Astrocyte of the spinal cord (primary cell): ENCODE data around the gene KIRREL2.
"Not testable (repeated sequence)": the region's sequence is repeated elsewhere in the genome, so short reads cannot be mapped to it uniquely, and the experiment has no call there.

Experiments
- DNase-seq: peaks from one replicate; pipeline ENCODE4 v3.0.0; 2011; ENCODE audit warnings: low read depth, low spot score
- H3K4me3 ChIP-seq: 2 replicates; pipeline ENCODE4 v1.5.1; 2011; ENCODE audit warnings: low read depth, mild to moderate bottlenecking, low read length, moderate library complexity
- in situ Hi-C: cut with HindIII; loops from 2 replicates; pipeline ENCODE4 v1.10.0; 2017; ENCODE audit warnings: low sequenced_read_pairs
- TF ChIP-seq, protein P1 (sequence below): IDR thresholded peaks from 2 replicates; pipeline ENCODE4 v1.5.1; 2012; ENCODE audit warnings: low read depth, mild to moderate bottlenecking, low read length, inconsistent platforms

KIRREL2 gene

DNA sequence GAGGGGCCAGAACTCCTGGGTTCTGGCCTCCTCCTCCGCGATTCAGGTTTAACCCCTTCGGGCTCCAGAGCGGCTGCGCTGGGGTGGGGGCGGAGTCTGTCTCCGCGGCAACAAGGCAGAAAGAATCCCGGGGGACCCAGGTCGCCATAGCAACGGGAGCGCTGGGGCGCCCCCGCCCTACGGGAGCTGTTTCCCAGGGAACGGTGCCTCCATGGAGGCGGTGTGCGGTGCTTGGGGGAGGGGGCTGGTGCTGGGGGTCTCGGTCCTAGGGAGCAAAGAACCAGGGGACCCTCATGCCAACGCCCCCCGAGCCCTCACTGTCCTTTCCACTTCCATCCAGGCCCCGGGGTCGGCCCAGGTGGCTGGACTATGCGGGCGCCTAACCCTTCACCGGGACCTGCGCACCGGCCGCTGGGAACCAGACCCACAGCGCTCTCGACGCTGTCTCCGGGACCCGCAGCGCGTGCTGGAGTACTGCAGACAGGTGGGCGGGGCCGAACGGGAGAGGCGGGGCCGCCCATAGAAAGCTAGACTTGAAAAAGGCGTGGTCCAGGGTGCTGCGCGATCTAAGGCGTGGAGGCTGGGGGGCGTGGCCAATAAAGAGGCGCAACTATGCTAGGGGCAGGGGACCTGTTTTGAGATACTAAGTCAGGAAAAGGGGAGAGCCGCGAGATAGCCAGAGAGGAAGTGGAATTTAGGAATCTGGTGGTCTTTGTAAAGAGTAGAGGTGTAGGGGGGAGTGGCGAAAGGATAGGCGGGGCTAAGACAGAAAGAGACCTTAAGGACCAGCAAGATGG lies 12.8 kb downstream of the KIRREL2 start:
- peak overlapping the region; percentile 7 for H3K4me3 ChIP-seq
- TF ChIP-seq, protein P1, sequence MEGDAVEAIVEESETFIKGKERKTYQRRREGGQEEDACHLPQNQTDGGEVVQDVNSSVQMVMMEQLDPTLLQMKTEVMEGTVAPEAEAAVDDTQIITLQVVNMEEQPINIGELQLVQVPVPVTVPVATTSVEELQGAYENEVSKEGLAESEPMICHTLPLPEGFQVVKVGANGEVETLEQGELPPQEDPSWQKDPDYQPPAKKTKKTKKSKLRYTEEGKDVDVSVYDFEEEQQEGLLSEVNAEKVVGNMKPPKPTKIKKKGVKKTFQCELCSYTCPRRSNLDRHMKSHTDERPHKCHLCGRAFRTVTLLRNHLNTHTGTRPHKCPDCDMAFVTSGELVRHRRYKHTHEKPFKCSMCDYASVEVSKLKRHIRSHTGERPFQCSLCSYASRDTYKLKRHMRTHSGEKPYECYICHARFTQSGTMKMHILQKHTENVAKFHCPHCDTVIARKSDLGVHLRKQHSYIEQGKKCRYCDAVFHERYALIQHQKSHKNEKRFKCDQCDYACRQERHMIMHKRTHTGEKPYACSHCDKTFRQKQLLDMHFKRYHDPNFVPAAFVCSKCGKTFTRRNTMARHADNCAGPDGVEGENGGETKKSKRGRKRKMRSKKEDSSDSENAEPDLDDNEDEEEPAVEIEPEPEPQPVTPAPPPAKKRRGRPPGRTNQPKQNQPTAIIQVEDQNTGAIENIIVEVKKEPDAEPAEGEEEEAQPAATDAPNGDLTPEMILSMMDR = no peak
- in situ Hi-C loops = no loop called here

DNA sequence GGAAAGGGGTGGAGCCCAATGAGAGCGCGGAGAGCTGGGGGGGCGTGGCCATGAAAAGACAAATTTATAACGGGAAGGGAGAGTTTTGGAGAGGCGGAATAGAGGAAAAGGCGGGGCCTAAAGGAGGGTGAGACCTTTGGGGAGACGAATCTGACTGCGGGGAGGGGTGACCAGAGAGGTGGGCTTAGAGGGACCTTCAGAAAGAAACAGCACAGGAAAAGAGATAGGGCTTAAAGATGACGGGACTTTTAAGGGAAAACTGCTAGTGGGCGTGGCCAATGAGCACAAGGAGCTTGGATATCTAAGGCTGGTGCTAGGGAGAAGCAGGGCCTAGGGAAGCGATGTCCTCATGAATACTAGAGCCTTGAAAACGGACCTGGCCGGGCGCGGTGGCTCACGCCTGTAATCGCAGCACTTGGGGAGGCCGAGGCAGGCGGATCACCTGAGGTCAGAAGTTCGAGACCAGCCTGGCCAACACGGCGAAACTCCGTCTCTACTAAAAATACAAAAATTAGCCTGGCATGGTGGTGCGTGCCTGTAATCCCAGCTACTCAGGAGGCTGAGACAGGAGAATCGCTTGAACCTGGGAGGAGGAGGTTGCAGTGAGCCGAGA lies 13.5 kb downstream of the KIRREL2 start:
- in situ Hi-C loops, H3K4me3 ChIP-seq, DNase-seq: not testable (repeated sequence)

More for the DNA sequence above, 12.8 kb downstream of the KIRREL2 start:
- DNase-seq = peak; percentile 72

DNA sequence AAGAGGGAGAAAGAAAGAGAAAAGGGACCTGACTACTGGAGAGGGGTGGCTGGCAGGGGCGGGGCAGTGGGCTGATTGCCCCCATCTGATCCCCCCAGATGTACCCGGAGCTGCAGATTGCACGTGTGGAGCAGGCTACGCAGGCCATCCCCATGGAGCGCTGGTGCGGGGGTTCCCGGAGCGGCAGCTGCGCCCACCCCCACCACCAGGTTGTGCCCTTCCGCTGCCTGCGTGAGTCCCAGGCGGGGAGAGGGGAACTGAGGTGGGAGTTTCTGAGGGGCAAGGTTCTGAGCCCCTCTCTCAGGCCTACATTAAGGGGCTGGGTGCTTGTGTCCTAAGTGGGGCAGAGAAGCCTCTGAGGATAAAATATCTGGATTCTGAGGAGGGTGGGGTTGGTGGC lies 14.1 kb downstream of the KIRREL2 start:
- in situ Hi-C loops = no loop called here
- TF ChIP-seq, protein P1 = no peak
- DNase-seq = no peak
- no peak overlapping the region for H3K4me3 ChIP-seq

DNA sequence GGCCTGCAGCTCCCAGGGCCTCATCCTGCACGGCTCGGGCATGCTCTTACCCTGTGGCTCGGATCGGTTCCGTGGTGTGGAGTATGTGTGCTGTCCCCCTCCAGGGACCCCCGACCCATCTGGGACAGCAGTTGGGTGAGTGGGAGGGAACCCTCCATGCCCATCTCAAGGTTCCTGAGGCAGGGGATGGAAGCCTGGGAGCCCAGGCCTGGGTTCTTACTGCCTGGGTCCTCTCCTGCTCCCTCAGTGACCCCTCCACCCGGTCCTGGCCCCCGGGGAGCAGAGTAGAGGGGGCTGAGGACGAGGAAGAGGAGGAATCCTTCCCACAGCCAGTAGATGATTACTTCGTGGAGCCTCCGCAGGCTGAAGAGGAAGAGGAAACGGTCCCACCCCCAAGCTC lies 14.9 kb downstream of the KIRREL2 start:
- no peak for DNase-seq
- no peak overlapping the region for H3K4me3 ChIP-seq
- in situ Hi-C loops = no loop called here
- TF ChIP-seq, protein P1 = no peak

DNA sequence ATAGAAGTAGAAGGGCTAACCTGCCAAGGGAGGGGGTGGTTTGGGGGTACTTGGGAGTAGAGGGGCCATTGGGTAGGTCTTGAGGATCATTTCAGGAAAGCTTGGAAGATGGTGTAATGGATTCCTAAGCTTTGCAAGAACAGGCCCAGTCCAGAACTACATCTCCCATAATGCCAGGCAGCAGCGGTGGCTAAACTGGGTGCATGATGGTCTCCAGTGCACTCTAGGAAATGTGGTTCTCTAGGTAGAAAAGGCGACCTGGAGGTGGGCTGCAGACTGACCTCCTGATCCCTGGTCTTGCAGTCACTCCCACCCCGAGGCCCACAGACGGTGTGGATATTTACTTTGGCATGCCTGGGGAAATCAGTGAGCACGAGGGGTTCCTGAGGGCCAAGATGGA lies 15.5 kb downstream of the KIRREL2 start:
- H3K4me3 ChIP-seq = no peak overlapping the region
- TF ChIP-seq, protein P1 = no peak
- DNase-seq = no peak
- in situ Hi-C loops = no loop called here

DNA sequence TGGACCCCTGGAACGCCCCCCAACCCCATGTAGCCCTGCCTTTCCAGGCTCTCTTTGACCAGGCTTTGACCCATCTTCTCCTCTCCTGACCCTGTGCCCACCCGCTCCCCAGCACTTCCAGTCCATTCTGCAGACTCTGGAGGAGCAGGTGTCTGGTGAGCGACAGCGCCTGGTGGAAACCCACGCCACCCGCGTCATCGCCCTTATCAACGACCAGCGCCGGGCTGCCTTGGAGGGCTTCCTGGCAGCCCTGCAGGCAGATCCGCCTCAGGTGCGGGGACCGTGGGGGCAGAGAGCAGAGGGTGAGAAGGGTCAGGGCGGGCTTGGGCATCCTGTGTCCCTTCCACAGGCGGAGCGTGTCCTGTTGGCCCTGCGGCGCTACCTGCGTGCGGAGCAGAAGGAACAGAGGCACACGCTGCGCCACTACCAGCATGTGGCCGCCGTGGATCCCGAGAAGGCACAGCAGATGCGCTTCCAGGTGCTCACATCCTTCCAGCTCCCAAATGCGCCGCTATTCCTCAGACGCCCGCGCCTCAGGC lies 17.8 kb downstream of the KIRREL2 start:
- TF ChIP-seq, protein P1 = no peak
- in situ Hi-C loops = no loop called here
- no peak overlapping the region for H3K4me3 ChIP-seq
- DNase-seq = no peak

DNA sequence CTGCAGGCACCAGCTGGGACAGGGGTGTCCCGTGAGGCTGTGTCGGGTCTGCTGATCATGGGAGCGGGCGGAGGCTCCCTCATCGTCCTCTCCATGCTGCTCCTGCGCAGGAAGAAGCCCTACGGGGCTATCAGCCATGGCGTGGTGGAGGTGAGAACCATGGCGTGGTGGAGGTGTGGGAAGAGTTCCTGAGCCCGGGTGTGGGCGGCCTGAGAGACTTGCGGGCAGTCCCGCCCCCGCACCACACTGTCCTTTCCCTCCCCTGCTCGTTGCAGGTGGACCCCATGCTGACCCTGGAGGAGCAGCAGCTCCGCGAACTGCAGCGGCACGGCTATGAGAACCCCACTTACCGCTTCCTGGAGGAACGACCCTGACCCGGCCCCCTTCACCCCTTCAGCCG lies 22.4 kb downstream of the KIRREL2 start:
- TF ChIP-seq, protein P1 = no peak
- in situ Hi-C loops = no loop called here
- H3K4me3 ChIP-seq = no peak overlapping the region
- DNase-seq = no peak
